K562 (cell line): Measurements from ENCODE around the gene HOOK1. TPM values are rescaled to one million over a fixed set of nuclear protein-coding genes. Genes with fewer than 3 reads are reported as not detected.
"Not testable (repeated sequence)": the region's sequence is repeated elsewhere in the genome, so short reads cannot be mapped to it uniquely, and the experiment has no call there.

Experiments used
- ATAC-seq: fragments of 200-7000 bp; cut with Tn5 transposase; 3 replicates; pipeline ENCODE4 v1.9.1; 2020; ENCODE audit warnings: moderate library complexity
- BruUV-seq: library from RNA; stranded (reverse); fragments of 400-500 nt; replicated peaks from 2 replicates; lab custom pipeline; 2021; lab: Mats Ljungman, UMichigan
- CTCF ChIA-PET: fragments of 300-600 bp; formaldehyde crosslinking; extraction: SDS; loops from one replicate; lab custom pipeline; 2021; ENCODE audit warnings: low intra/inter-chr PET ratio; lab: Yijun Ruan, JAX
- POLR2A ChIA-PET: fragments of 300-600, 350-650 bp; sonication (Branson Sonifier 250); formaldehyde crosslinking; extraction: SDS; loops from one replicate; lab custom pipeline; 2021; ENCODE audit warnings: antibody characterized with exemption, inconsistent platforms; lab: Yijun Ruan, JAX
- DNase-seq, 4 experiments: peaks; one replicate each; pipeline versions ENCODE4 v3.0.0 to v3.0.0-alpha.2; 2011 to 2018; ENCODE audit warnings: low spot score in 3 of 4, mixed read lengths in 3 of 4; ENCODE audit errors: extremely low read depth in 1 of 4
- FAIRE-seq: peaks from 2 replicates; lab custom pipeline; 2011; peaks lifted over from hg19 to GRCh38; lab: Jason Lieb, UNC
- H2AFZ ChIP-seq: 2 replicates; pipeline ENCODE4 v1.6.0; 2011; ENCODE audit warnings: low read depth, low read length, control low read depth, inconsistent platforms
- H3K27ac ChIP-seq: fragments of 200-600 bp; 3 replicates; pipeline ENCODE4 v1.8.0; 2011; ENCODE audit warnings: low read depth, mild to moderate bottlenecking, control low read depth, inconsistent platforms, low read length, moderate library complexity, mixed read lengths; ENCODE audit errors: extremely low read depth
- H3K27me3 ChIP-seq, 2 experiments: fragments of 300-600 bp in 1 of 2; 2 replicates in 1 of 2; 3 replicates in 1 of 2; pipeline versions ENCODE4 v1.6.0 to v1.8.0; 2011; ENCODE audit warnings: inconsistent platforms in 2 of 2, low read length in 2 of 2, mild to moderate bottlenecking in 1 of 2, mixed read lengths in 1 of 2, moderate library complexity in 1 of 2; ENCODE audit not compliant: control insufficient read depth in 2 of 2, insufficient read depth in 2 of 2
- H3K36me3 ChIP-seq: fragments of 300-600 bp; 3 replicates; pipeline ENCODE4 v1.8.0; 2011; ENCODE audit warnings: mild to moderate bottlenecking, low read length, inconsistent platforms; ENCODE audit not compliant: control insufficient read depth, insufficient read depth
- H3K4me1 ChIP-seq, 2 experiments: fragments of 200-600 bp in 1 of 2; replicated peaks in 1 of 2; 2 replicates in 1 of 2; 3 replicates in 1 of 2; pipeline versions ENCODE4 v1.5.1 to v1.8.0; 2011; ENCODE audit warnings: inconsistent platforms in 2 of 2, low read length in 2 of 2, mild to moderate bottlenecking in 1 of 2, mixed read lengths in 1 of 2, moderate library complexity in 1 of 2; ENCODE audit not compliant: control insufficient read depth in 2 of 2, insufficient read depth in 2 of 2
- H3K4me2 ChIP-seq: 2 replicates; pipeline ENCODE4 v1.6.1; 2011; ENCODE audit warnings: low read length, control low read depth, inconsistent platforms, mixed read lengths; ENCODE audit not compliant: insufficient read depth
- H3K4me3 ChIP-seq: fragments of 200-600 bp; sonication (generic), shearing (Covaris generic); 2 replicates; pipeline ENCODE4 v1.5.1; 2016; ENCODE audit warnings: control low read depth, inconsistent platforms
- H3K79me2 ChIP-seq: fragments of 200-600 bp; 3 replicates; pipeline ENCODE4 v1.8.0; 2011; ENCODE audit warnings: low read length, inconsistent platforms; ENCODE audit not compliant: control insufficient read depth, insufficient read depth
- H3K9ac ChIP-seq, 2 experiments: 2 replicates each; pipeline versions ENCODE4 v1.6.0 to v1.6.1; 2011; ENCODE audit warnings: low read depth in 2 of 2, low read length in 2 of 2, control low read depth in 1 of 2, inconsistent platforms in 1 of 2, mild to moderate bottlenecking in 1 of 2, mixed read lengths in 1 of 2; ENCODE audit not compliant: insufficient read depth in 1 of 2
- H3K9me1 ChIP-seq: one replicate; pipeline ENCODE4 v1.6.0; 2011; ENCODE audit warnings: inconsistent platforms, mild to moderate bottlenecking, low read length, moderate library complexity; ENCODE audit not compliant: control insufficient read depth, insufficient read depth
- H3K9me3 ChIP-seq: replicated peaks from 2 replicates; pipeline ENCODE4 v1.5.1; 2011; ENCODE audit warnings: low read depth, low read length, inconsistent platforms; ENCODE audit not compliant: control insufficient read depth, insufficient read depth
- H4K20me1 ChIP-seq: replicated peaks from 2 replicates; pipeline ENCODE4 v1.6.1; 2011; ENCODE audit warnings: low read length, inconsistent platforms, mixed read lengths; ENCODE audit not compliant: control insufficient read depth, insufficient read depth
- MCM5 ChIP-seq: fragments of 450-650 bp; IDR thresholded peaks from 2 replicates; pipeline ENCODE4 v1.6.1; 2016; ENCODE audit warnings: low read depth
- RBM17 ChIP-seq: fragments of 200-400 bp; formaldehyde crosslinking; IDR thresholded peaks from 2 replicates; pipeline ENCODE4 v1.6.1; 2017; ENCODE audit warnings: low read depth, mild to moderate bottlenecking, low read length, borderline replicate concordance
- ZNF184 ChIP-seq: sonication (generic); formaldehyde crosslinking; IDR thresholded peaks from 2 replicates; pipeline ENCODE4 v1.5.0; 2020; ENCODE audit warnings: missing genetic modification reagents
- WGBS: fragments of 100-300 bp; shearing (Covaris generic); methylation state at CpG from one replicate; pipeline ENCODE4 v1.1.6; 2016; ENCODE audit warnings: low coverage, mixed read lengths; ENCODE audit not compliant: insufficient coverage; ENCODE audit errors: missing lambda C conversion rate; 5-methylcytosine and 5-hydroxymethylcytosine counted together
- in situ Hi-C: fragments of 300-500 bp; cut with MboI; formaldehyde crosslinking; loops from 4 replicates; pipeline ENCODE4 v1.15.0; 2018; ENCODE audit warnings: inconsistent platforms, mixed read lengths
- intact Hi-C: fragments of 100-400 bp; cut with micrococcal nuclease; formaldehyde crosslinking; loops from 2 replicates; pipeline ENCODE4 v1.14.2; 2022
- polyA plus RNA-seq, 8 experiments: library from polyadenylated mRNA; depleted of rRNA in 4 of 8; stranded (reverse) in 5 of 8; unstranded in 3 of 8; fragments of >200 nt; fragmentation: Nextera tagmentation in 2 of 8; fragmentation: Illumina TruSeq in 1 of 8; extraction: Ambion mirVana in 2 of 8; extraction: Trizol in 1 of 8; gene quantifications; 2 replicates each; pipeline versions ENCODE4 v1.2.1 to v1.2.3, GENCODE V29; 2011 to 2014; ENCODE audit warnings: inconsistent platforms in 1 of 8, missing spikeins in 1 of 8
- total RNA-seq, 7 experiments: library from RNA; depleted of rRNA in 6 of 7; stranded (reverse); fragments of >200 nt in 6 of 7; fragmentation: Illumina TruSeq in 2 of 7; extraction: Trizol in 2 of 7; gene quantifications; 2 replicates each; pipeline versions ENCODE4 v1.2.1 to v1.2.3, GENCODE V29; 2011 to 2021; ENCODE audit warnings: low replicate concordance in 1 of 7
- TF ChIP-seq, protein P1 (sequence below): sonication (generic); formaldehyde crosslinking; IDR thresholded peaks from 2 replicates; pipeline ENCODE4 v1.8.1; 2023; ENCODE audit warnings: missing genetic modification reagents, mild to moderate bottlenecking, borderline replicate concordance

HOOK1 gene
- total and polyA plus RNA-seq, 9 of the 15 experiments (the other 6 are each of a cell fraction or from before 2014, with no cell fraction given) = 0.11 to 0.18 TPM; not detected in 7

DNA sequence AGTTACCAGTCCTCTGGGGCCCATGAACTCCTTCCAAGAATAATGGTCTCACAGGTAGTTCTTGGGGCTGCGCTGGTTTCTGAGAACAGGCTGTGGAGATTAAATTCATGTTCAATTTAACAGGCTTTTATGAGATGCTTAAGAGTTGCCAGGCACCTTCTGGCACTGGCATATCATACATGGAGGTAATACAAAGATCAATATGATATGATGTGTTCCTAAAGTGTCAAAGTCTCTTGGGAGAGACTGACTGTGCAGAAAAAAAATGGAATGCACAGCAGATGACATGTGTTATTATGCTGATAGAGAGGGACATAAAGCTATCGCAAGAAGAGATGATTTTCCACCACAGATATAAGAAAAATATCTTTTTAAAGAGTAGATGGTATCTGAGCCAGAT lies 105.0 kb downstream of the HOOK1 start (continued):
- TF ChIP-seq, protein P1, sequence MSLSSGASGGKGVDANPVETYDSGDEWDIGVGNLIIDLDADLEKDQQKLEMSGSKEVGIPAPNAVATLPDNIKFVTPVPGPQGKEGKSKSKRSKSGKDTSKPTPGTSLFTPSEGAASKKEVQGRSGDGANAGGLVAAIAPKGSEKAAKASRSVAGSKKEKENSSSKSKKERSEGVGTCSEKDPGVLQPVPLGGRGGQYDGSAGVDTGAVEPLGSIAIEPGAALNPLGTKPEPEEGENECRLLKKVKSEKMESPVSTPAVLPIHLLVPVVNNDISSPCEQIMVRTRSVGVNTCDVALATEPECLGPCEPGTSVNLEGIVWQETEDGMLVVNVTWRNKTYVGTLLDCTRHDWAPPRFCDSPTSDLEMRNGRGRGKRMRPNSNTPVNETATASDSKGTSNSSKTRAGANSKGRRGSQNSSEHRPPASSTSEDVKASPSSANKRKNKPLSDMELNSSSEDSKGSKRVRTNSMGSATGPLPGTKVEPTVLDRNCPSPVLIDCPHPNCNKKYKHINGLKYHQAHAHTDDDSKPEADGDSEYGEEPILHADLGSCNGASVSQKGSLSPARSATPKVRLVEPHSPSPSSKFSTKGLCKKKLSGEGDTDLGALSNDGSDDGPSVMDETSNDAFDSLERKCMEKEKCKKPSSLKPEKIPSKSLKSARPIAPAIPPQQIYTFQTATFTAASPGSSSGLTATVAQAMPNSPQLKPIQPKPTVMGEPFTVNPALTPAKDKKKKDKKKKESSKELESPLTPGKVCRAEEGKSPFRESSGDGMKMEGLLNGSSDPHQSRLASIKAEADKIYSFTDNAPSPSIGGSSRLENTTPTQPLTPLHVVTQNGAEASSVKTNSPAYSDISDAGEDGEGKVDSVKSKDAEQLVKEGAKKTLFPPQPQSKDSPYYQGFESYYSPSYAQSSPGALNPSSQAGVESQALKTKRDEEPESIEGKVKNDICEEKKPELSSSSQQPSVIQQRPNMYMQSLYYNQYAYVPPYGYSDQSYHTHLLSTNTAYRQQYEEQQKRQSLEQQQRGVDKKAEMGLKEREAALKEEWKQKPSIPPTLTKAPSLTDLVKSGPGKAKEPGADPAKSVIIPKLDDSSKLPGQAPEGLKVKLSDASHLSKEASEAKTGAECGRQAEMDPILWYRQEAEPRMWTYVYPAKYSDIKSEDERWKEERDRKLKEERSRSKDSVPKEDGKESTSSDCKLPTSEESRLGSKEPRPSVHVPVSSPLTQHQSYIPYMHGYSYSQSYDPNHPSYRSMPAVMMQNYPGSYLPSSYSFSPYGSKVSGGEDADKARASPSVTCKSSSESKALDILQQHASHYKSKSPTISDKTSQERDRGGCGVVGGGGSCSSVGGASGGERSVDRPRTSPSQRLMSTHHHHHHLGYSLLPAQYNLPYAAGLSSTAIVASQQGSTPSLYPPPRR = no peak
- no peak for TF ChIP-seq RBM17
- no peak for TF ChIP-seq MCM5
- no peak for TF ChIP-seq ZNF184 (CRISPR knock-in tag)

DNA sequence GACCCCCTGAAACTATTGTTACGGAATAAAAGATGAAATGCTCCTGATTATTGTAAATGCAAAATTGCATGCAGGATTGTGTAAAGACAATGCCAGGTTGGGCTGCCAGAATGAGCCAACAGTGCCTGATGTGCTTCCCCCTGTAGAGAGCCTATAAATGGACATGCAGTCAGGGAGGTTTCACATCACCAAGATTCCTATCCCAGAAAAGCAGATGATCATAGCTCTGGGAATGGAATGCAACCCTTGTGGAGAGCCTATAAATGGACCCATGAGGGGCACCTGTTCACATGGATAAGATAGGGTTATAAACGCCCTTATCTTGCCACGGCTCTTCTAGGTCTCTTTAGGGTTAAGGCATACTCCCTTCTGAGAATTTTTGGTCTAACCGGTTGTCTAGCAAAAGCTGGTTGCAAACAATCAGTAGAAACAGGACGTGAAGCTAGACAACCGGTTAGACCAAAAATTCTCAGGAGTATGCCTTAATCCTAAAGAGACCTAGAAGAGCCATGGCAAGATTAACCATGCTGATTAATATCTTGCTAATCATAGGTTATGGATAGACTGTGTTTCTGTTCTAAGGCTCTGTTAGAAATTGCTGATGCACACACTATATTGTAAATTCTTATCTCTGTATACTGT lies 106.6 kb downstream of the HOOK1 start:
- H3K9me1 ChIP-seq, CTCF ChIA-PET, H3K27ac ChIP-seq, BruUV-seq, ATAC-seq, POLR2A ChIA-PET, H3K9me3 ChIP-seq, H3K4me2 ChIP-seq, H3K27me3 ChIP-seq, H2AFZ ChIP-seq, DNase-seq, in situ Hi-C loops, H3K4me3 ChIP-seq, H3K9ac ChIP-seq, H3K36me3 ChIP-seq, FAIRE-seq, H3K4me1 ChIP-seq, H3K79me2 ChIP-seq, intact Hi-C loops, H4K20me1 ChIP-seq: not testable (repeated sequence)
- WGBS = 1% methylated on average over 6 of the region's 6 CpGs
